ENCODE measurements around the gene CRAMP1. TPM values are rescaled to one million over a fixed set of nuclear protein-coding genes. Genes with fewer than 3 reads are reported as not detected.

The CRAMP1 gene
- total and polyA plus RNA-seq, 2 donors (not counting 3 experiments of a cell fraction or from before 2014, with no cell fraction given) = 21.5 to 30.8 TPM

GRCh38 chr16:1610071-1610898 is 1.9 kb upstream of the CRAMP1 start:
- FAIRE-seq (peak; percentile 91), DNase-seq (ENCODE audit: low read depth, low spot score) (peak; percentile 91)
- BruUV-seq (replicated peaks) = no TSS peak
- CTCF ChIA-PET = interaction anchor here (1.3 to 3.0 kb wide), 3 partner anchors 96 to 247 kb away, joined by 3 to 24 read pairs (median 8); partner anchors contain the start of genes MAPK8IP3 and TELO2
- H2AFZ ChIP-seq (ENCODE audit: low read depth, low read length) = peak overlapping the region; percentile 93
- POLR2A ChIA-PET = interaction anchor here (0.6 kb wide), 3 partner anchors 81 to 908 kb away, joined by 3 to 5 read pairs (median 4); no protein-coding TSS in a partner anchor
- H3K9me1 ChIP-seq (replicated peaks; ENCODE audit: control insufficient read depth, extremely low read depth, insufficient read depth, low read length) = no peaks in the 10 kb centered on the region
- intact Hi-C loops (cut with micrococcal nuclease) (loop anchor here (1.0 to 5.0 kb wide), 2 partner anchors 116 to 188 kb away; partner anchors contain the start of gene UQCC4), dilution Hi-C loops (cut with MboI; ENCODE audit: extremely low pct_ligation_motif_present, low sequenced_read_pairs) (no loop called here)
- peak overlapping the region; percentile 77 for H3K4me2 ChIP-seq (ENCODE audit: insufficient read depth, low read length)
- H3K27me3 ChIP-seq (ENCODE audit: control insufficient read depth in 2 of 2, insufficient read depth in 2 of 2, low read length in 2 of 2) = no peaks in the 10 kb centered on the region
- TF ChIP-seq FOS (IDR thresholded peaks at IDR 0.05; ENCODE audit: borderline replicate concordance, insufficient read depth, low read length) (no peak), POLR2AphosphoS5 (IDR thresholded peaks at IDR 0.05; ENCODE audit: insufficient read depth, low read depth, low read length) (peak; percentile 40), JUN (IDR thresholded peaks at IDR 0.05; ENCODE audit: borderline replicate concordance, insufficient read depth, insufficient read length, low read depth) (no peak), POLR2A (IDR thresholded peaks at IDR 0.05; ENCODE audit: low read depth, low read length) (no peak), EZH2 (IDR thresholded peaks at IDR 0.05; ENCODE audit: borderline replicate concordance, low read depth, low read length, severe bottlenecking) (no peak), CTCF (IDR thresholded peaks at IDR 0.05; ENCODE audit: extremely low read depth in 1 of 2, insufficient read depth in 1 of 2, low read depth in 1 of 2, low read length in 2 of 2) (no peak), GATA2 (IDR thresholded peaks at IDR 0.05; ENCODE audit: insufficient read depth, insufficient read length, low read depth, low read length) (no peak), MYC (IDR thresholded peaks at IDR 0.05; ENCODE audit: low read depth, low read length) (no peak)
- TF ChIP-seq, protein P1, sequence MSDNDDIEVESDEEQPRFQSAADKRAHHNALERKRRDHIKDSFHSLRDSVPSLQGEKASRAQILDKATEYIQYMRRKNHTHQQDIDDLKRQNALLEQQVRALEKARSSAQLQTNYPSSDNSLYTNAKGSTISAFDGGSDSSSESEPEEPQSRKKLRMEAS (IDR thresholded peaks at IDR 0.05; ENCODE audit: insufficient read depth, insufficient read length) = peak; percentile 78
- H3K9ac ChIP-seq (replicated peaks; ENCODE audit: extremely low read depth, insufficient read depth, low read length) = peak overlapping the region; percentile 74
- H3K36me3 ChIP-seq (ENCODE audit: control insufficient read depth in 2 of 2, extremely low read depth in 1 of 2, insufficient read depth in 2 of 2, low read length in 2 of 2) = peaks cover 0 to 6% of the 10 kb centered on the region in 2 experiments
- no peaks in the 10 kb centered on the region for H4K20me1 ChIP-seq (replicated peaks; ENCODE audit: control insufficient read depth, extremely low read depth, insufficient read depth, low read length)
- H3K4me3 ChIP-seq (replicated peaks in 1 of 3; ENCODE audit: insufficient read depth in 1 of 3, low read depth in 1 of 3, low read length in 3 of 3) = peak overlapping the region; percentile 48 to 80 (median 61)
- peaks cover 20% of the 10 kb centered on the region for H3K79me2 ChIP-seq (ENCODE audit: control insufficient read depth, insufficient read depth, low read length)
- H3K4me1 ChIP-seq (ENCODE audit: control insufficient read depth, extremely low read depth, insufficient read depth, low read length) = peaks cover 27% of the 10 kb centered on the region
- H3K27ac ChIP-seq (ENCODE audit: insufficient read depth, low read depth, low read length) = peak overlapping the region; percentile 32
- no peaks in the 10 kb centered on the region for H3K9me3 ChIP-seq (replicated peaks; ENCODE audit: control insufficient read depth, insufficient read depth, low read length)
